Measurements from ENCODE around the gene STPG4.
A peak's percentile ranks its signal among the peaks of the same experiment; 100 is the strongest.

The STPG4 gene

DNA sequence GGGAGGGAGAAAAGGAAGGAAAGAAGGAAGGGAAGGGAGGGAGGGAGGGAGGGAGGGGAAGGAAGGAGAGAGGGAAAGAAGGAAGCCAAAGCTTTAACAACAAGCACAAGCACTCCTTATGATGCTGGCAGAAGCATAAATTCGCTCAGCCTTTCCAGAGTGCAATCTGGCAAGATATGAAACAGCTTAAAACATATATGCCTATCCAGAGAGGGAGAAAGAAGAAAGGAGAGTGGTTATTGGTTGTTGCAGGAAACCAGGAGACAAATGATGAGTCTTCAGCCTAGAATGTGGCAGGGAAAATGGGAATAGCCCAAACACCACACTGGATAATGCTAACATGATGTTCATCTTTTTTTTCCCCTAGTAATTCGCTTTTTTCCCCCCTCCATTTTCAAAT lies 64.0 kb downstream of the STPG4 start:
- DNase-seq (ENCODE audit: low spot score) (no peak), FAIRE-seq (no peak)

DNA sequence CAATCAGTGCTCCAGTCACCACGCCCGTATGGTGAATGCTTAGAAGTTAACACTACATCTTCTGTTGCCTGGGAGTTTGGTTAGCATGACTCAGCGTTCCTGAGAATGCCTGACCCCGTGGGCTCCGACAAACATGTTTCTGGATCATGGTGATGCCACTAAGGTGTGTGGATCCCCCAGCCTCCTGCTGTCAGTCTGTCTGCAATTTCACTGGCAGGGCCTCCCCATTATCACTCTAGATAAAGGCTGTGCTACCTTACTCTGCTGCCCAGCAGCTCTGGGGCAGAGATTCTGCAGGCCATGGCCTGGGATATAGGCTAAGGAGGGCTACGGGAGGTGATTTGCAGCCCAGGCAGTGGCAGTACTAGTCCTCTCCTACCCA lies 66.0 kb downstream of the STPG4 start:
- DNase-seq (ENCODE audit: low spot score), result peak; percentile 67
- FAIRE-seq, result peak; percentile 91

DNA sequence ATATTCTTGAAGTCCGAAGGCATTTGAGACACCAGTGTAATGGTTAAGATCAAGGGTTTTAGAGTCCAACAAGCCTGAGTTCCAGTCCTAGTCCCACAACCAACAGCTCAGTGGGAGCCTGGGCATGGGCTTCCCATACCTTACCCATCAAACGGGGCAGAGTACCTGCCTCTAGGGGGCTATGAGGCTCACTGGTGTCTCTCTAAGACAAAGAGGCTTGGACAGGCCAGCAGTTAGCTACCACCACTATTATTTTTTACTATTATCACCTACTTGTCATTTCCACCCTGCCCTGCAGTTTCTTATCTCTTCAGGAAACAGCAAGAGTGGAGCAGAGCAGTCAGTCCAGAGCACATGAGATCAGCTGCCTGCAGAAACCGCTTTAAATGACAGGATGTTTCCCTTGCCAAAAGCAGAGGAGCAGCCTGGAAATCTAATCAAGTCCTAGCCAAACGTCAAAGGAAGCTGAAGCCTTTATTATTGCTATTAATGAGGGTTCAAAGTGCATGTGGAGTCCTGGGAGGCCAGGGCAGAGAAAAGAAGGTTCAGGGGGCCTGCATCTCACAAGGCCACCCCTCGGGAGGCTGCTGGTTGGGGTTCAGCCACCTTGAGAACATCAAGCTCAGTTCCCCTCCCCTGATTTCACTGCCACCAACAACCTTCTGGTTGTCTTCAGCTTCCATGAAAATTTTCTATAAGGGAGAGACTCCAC lies 66.6 kb downstream of the STPG4 start:
- FAIRE-seq, result no peak
- DNase-seq (ENCODE audit: low spot score), result no peak

- DNase-seq (ENCODE audit: low spot score), result no peak
- FAIRE-seq, result no peak
These were observed 68.1 kb downstream of the STPG4 start for GRCh38 chr2:47087051-47087450.

DNA sequence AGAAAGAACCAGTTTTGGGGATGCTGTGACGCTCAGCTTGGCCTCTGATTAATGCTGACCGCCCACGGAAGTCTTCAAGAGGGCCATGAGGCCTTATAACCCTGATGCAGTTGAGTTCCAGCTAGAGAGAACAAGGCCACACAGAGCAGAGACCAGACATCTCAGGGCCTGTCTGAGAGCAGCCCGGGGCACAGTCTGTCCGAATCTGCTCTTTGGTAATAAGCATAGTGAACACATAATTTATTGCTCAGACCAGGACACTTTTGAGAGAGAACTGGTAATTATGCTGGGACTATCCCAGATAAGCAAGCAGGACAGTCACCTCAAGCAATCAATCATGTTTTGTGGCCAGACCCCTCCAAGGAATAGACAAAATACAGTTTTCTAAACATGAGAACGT lies 68.5 kb downstream of the STPG4 start:
- no peak for FAIRE-seq
- no peak for DNase-seq (ENCODE audit: low spot score)

GRCh38 chr2:47086054-47086471 lies 69.0 kb downstream of the STPG4 start:
- FAIRE-seq, result no peak
- no peak for DNase-seq (ENCODE audit: low spot score)

GRCh38 chr2:47083886-47084687 lies 71.0 kb downstream of the STPG4 start:
- DNase-seq (ENCODE audit: low spot score) (no peak), FAIRE-seq (no peak)

- FAIRE-seq (no peak), DNase-seq (ENCODE audit: low spot score) (no peak)
These were observed 71.6 kb downstream of the STPG4 start for GRCh38 chr2:47083485-47083884.

DNA sequence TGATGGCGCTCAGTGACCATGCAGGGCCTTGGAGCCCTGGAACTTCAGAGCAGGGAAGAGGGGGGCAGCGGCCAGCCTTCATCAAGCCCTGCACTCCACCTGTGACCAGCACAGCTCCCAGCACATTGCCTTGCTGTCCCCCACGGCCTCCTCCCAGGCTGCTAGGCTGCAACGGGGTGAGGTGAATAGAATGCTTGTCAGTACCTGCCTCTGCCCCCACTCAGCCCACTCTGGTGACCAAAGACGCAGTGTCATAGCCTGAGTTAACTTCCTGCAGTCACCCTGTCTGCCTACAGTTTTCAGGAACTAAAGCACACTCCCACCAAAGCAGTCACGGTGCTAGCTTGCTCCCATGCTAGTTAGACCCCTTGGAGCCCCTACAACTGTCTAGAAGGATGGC lies 72.1 kb downstream of the STPG4 start:
- FAIRE-seq (no peak), DNase-seq (ENCODE audit: low spot score) (no peak)

DNA sequence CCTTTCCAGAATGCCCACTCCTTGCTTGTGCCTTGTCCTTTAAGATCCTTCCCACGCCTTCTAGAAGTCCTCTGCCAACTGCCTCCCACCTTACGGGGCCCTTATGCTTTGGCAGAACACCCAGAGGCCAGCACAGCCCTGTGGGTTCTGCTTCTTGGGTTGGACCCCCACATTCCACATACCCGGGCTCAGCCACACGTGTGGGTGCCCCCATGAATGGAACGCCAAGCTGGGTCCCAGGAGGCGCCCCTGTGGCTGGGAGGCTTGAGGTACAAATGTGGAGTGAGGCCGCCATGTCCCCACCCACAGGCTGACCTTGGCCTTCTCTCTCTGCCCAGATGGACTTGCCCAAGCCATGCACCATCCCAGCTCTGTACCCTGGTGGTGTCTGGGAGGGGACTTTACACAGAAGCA lies 74.2 kb downstream of the STPG4 start:
- no peak for FAIRE-seq
- no peak for DNase-seq (ENCODE audit: low spot score)

- no peak for FAIRE-seq
- DNase-seq (ENCODE audit: low spot score), result peak; percentile 47
These were observed 75.3 kb downstream of the STPG4 start for GRCh38 chr2:47079515-47080412.

DNA sequence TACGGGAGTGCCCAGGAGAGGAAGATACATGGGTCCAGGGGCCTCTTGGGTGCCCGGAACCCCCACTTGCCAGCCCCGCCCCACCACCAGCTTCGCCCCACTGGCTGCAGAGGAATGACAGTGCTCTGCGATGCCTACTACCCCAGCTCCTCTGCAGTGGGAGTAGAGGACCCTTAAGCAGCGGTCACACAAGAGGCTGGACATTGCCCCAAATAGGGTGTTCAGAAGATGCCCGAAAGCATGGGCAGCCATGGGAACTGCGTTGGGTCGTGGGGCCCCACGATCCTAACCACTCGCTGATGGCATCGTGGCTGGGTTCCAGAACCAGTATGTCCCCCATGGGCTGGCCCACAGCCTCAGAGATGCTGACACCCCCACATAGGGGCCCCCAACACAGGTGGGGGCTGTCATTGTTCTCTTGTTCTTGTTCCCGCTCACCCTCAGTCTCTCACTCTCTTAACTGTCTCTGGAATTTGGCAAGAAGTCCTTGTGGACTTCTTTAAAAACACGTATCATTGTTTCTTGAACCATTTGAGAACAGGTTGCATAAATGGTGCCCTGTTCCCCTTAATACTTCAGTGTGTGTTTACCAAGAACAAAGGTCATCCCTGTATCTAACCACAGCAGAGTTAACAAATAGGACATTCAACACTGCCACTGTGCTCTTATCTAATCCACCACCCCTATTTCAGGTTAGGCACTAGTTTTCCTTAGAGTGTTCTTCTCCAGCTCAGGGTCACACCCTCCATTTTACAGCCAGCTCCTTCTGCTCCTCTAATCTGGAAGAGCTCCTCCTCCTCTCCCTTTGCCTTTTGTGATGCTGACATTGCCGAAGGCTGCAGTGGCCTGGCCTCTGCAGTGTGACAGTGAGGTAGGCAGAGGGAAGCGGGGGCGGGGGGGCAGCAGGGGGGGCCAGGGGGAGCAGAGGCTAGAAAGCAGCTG lies 76.3 kb downstream of the STPG4 start:
- DNase-seq (ENCODE audit: low spot score) (peak; percentile 49), FAIRE-seq (peak; percentile 52)

GRCh38 chr2:47077442-47078117 lies 77.5 kb downstream of the STPG4 start:
- FAIRE-seq, result peak; percentile 81
- no peak for DNase-seq (ENCODE audit: low spot score)

- FAIRE-seq (peak; percentile 97), DNase-seq (ENCODE audit: low spot score) (peak; percentile 97)
These were observed 78.3 kb downstream of the STPG4 start for GRCh38 chr2:47076586-47077441.

DNA sequence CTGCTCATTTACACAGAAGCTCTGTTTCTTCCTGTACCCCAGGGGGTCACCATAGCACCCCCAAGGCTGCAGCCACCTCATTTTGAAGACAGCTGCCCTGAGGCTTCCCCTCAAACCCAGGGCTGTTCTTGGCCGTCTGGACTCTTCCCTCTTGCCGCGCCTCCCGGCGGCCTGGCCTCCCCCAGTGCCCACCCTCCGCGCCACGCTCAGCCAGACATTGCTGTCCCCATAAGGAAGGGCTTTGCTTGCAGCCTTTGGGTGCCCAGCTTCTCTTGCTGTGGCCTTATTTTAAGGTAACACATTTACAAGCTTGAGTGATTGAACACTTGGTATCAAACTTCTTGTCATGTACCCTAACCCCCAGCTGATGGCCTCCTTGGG lies 79.0 kb downstream of the STPG4 start:
- DNase-seq (ENCODE audit: low spot score) (no peak), FAIRE-seq (no peak)

- DNase-seq (ENCODE audit: low spot score), result no peak
These were observed 79.6 kb downstream of the STPG4 start for GRCh38 chr2:47075361-47076125.

DNA sequence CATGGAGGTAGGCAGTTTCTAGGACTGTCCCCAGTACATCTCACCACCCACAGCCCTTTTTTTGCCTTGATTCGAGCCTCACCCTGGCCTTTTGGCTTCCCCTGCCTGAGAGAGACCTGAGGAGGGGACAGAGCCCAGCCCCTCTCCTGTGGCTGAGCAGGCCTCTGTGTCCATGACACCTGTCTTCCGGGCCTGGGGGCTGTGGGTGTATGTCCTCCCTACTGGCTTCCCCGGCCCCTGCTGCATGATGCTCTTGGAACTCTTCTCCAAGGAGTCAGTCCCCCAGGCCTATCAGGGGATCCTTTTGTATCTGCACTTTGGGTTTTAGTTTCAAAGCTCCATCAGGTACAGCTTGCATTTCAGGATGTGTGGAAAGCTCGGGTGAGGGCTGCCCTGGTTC lies 80.4 kb downstream of the STPG4 start:
- no peak for FAIRE-seq
- DNase-seq (ENCODE audit: low spot score), result no peak

More at GRCh38 chr2:47075361-47076125, 79.6 kb downstream of the STPG4 start:
- peak; percentile 55 for FAIRE-seq

- DNase-seq (ENCODE audit: low spot score), result no peak
- peak; percentile 56 for FAIRE-seq
These were observed 81.5 kb downstream of the STPG4 start for GRCh38 chr2:47073641-47074040.

Data from urothelium cell line (cell line).